B cell (primary cell): ENCODE measurements around the gene PTPRG.

Experiments used
- EZH2 ChIP-seq: IDR thresholded peaks from 2 replicates; pipeline ENCODE4 v1.6.1; 2012; ENCODE audit warnings: borderline replicate concordance, low read depth, mild to moderate bottlenecking, moderate library complexity, low read length; ENCODE audit not compliant: insufficient read depth, poor library complexity, severe bottlenecking
- TF ChIP-seq, protein P1 (sequence below): fragments of 200-600 bp; IDR thresholded peaks from one replicate; pipeline ENCODE4 v1.8.0; 2022; ENCODE audit warnings: antibody characterized with exemption, mild to moderate bottlenecking

DNA sequence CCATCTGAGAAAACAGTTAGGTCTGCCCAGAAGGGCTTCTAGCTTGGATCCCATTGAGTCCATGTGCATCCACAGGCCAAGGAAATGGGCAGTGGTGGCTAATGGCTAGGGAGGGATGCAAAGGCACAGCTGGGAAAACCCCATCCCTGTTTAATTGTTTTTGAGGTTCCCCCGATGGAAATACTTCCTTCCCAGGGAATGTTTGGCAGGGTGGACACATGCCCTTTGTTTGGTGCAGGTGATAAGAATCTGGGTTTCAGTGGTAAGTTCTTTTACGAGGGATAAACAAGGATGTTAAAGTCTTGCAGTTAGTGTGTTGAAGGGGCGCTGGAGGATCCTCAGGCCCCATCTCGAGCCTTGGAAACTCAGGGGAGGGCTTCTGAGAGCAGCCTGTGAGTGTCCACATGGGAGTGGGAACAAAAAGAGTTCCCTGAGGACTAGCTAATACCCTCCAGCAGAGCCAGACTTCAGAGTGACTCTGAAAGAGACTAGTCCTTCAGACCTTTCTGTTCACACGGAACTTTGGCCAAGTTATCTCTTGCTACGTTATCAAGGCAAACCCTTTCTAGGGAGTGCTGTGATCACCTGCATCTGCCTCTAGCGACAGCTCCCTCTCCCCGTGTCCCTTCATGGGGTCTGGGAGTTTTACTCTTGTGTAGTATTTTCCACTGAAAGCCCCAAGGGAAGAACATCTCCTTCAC is 17.4 kb downstream of the PTPRG start:
- TF ChIP-seq, protein P1, sequence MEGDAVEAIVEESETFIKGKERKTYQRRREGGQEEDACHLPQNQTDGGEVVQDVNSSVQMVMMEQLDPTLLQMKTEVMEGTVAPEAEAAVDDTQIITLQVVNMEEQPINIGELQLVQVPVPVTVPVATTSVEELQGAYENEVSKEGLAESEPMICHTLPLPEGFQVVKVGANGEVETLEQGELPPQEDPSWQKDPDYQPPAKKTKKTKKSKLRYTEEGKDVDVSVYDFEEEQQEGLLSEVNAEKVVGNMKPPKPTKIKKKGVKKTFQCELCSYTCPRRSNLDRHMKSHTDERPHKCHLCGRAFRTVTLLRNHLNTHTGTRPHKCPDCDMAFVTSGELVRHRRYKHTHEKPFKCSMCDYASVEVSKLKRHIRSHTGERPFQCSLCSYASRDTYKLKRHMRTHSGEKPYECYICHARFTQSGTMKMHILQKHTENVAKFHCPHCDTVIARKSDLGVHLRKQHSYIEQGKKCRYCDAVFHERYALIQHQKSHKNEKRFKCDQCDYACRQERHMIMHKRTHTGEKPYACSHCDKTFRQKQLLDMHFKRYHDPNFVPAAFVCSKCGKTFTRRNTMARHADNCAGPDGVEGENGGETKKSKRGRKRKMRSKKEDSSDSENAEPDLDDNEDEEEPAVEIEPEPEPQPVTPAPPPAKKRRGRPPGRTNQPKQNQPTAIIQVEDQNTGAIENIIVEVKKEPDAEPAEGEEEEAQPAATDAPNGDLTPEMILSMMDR = no peak
- TF ChIP-seq EZH2 = no peak
